ENCODE results near the gene MPZL1. TPM values are rescaled to one million over a fixed set of nuclear protein-coding genes. Genes with fewer than 3 reads are reported as not detected.
A peak's percentile ranks its signal among the peaks of the same experiment; 100 is the strongest.

Gene MPZL1
- total RNA-seq (10 to 100 TPM; 15.6 to 17.9 TPM), polyA plus RNA-seq (8.2 TPM)

DNA sequence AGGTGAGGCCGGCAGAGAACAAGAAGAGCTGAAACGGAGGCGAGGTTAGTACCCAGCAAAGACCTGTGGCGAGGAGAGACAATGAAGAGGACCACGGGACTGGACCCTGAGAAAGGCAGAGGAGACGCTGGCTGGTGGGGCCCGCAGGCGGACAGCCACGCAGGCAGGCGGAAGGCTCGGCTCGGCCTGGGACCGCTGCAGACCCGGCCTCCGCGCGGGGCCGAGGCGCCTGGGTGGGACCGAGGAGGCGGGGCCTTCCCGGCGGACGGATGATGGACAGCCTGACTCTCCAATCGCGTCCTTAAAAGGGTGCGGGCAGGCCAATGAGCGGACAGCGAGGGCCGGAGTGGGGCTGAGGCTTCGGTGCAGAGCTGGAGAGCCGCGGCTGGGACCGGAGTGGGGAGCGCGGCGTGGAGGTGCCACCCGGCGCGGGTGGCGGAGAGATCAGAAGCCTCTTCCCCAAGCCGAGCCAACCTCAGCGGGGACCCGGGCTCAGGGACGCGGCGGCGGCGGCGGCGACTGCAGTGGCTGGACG lies at the start of gene MPZL1:
Gene MPZL1 (plus strand): TSS at position 366 of the 535 bp plus-strand sequence. CDS start 170 bp downstream, outside the sequence.
- peak within 1 kb of the TSS; percentile 87 to 98 (median 96) for H3K4me3 Mint-ChIP-seq
- H3K4me1 ChIP-seq (ENCODE audit: insufficient read depth, low read length) = peaks cover 32% of the 10 kb centered on the region
- DNase-seq = peak; percentile 80 to 93 (median 86)
- H3K27me3 Mint-ChIP-seq = peaks cover 0 to 5% of the 10 kb centered on the region in 2 donors
- H3K4me1 Mint-ChIP-seq = peaks cover 22 to 40% (median 34%) of the 10 kb centered on the region in 3 donors
- no peaks in the 10 kb centered on the region for H3K9me3 Mint-ChIP-seq
- peak within 1 kb of the TSS; percentile 72 for H3K4me3 ChIP-seq (ENCODE audit: low read length)
- ChIA-PET CTCF (no interaction called here), POLR2A (no interaction called here)
- H3K36me3 ChIP-seq (ENCODE audit: insufficient read depth, low read length) = no peaks in the 10 kb centered on the region
- H3K9me3 ChIP-seq (ENCODE audit: low read length) = no peaks in the 10 kb centered on the region
- H3K27ac ChIP-seq (ENCODE audit: low read depth, low read length) = peak within 1 kb of the TSS; percentile 59
- peaks cover 0 to 3% (median 1%) of the 10 kb centered on the region in 3 donors for H3K36me3 Mint-ChIP-seq
- peak within 1 kb of the TSS; percentile 66 to 92 (median 81) for H3K27ac Mint-ChIP-seq
- no peaks in the 10 kb centered on the region for H3K27me3 ChIP-seq (ENCODE audit: insufficient read depth, low read length, poor library complexity, severe bottlenecking)

DNA sequence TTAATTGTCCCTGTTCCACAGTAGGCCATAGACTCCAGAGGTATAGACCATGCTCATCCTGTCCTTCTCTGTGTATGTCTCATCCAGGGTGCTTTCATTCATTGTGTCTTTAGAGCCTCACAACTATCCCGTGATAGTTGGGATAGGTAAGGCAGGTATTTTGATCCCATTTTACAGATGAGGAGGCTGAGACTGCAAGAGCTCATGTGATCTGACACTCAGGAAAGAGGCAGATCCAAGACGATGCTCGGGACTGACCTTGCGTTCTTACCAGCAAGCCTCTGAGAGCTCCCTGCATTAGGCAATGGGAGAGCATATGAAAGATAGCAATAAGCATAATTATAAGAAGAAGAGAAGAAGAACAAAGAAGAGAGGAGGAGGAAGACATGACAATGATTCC lies 49.0 kb upstream of the MPZL1 start:
- Histone ChIP-seq H3K4me3 (ENCODE audit: low read length) (no peak overlapping the region), H3K4me1 (ENCODE audit: insufficient read depth, low read length) (peaks cover 85% of the 10 kb centered on the region), H3K9me3 (ENCODE audit: low read length) (no peaks in the 10 kb centered on the region), H3K36me3 (ENCODE audit: insufficient read depth, low read length) (peaks cover 15% of the 10 kb centered on the region), H3K27ac (ENCODE audit: low read depth, low read length) (no peak overlapping the region), H3K27me3 (ENCODE audit: insufficient read depth, low read length, poor library complexity, severe bottlenecking) (no peaks in the 10 kb centered on the region)
- Mint-ChIP-seq H3K9me3 (no peaks in the 10 kb centered on the region), H3K4me1 (peaks cover 68 to 85% (median 69%) of the 10 kb centered on the region in 3 donors), H3K27ac (peak overlapping the region; percentile 31 to 96 (median 72)), H3K4me3 (peak overlapping the region in 1 of 7 donors; percentile 1), H3K27me3 (no peaks in the 10 kb centered on the region), H3K36me3 (peaks cover 0 to 78% (median 16%) of the 10 kb centered on the region in 3 donors)
- CTCF ChIA-PET = interaction anchor here (1.1 to 1.5 kb wide), 3 partner anchors 11 to 41 kb away, joined by 3 to 5 read pairs (median 3); no protein-coding TSS in a partner anchor
- DNase-seq = no peak
- POLR2A ChIA-PET = interaction anchor here (0.6 kb wide), 1 partner anchor 43 kb away, joined by 8 read pairs; no protein-coding TSS in a partner anchor

DNA sequence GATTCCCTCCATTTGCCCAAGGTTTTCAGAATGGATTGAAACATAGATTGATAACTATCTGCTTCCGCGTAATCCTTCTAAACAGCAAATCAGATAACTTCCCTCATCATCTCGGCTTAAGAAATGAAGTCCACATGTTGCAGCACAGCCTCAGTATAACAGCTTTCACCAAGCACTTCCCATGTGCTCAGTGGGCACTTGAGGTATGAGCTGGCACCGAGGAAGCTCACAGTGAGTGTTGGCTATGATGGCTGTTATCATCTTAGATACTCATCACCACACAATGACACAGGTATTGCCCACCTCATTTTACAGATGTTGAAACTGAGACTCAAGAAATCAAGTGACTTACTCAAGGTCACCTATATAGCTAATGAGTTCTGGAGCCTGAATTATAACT lies 48.5 kb upstream of the MPZL1 start:
- ChIA-PET POLR2A (no interaction called here), CTCF (interaction anchor here (1.1 to 1.5 kb wide), 2 partner anchors 12 to 14 kb away, joined by 3 to 5 read pairs; no protein-coding TSS in a partner anchor)
- peaks cover 15% of the 10 kb centered on the region for H3K36me3 ChIP-seq (ENCODE audit: insufficient read depth, low read length)
- DNase-seq = no peak
- no peaks in the 10 kb centered on the region for H3K9me3 Mint-ChIP-seq
- no peaks in the 10 kb centered on the region for H3K27me3 Mint-ChIP-seq
- peak overlapping the region in 6 of 8 donors; percentile 39 to 91 (median 80) for H3K27ac Mint-ChIP-seq
- no peaks in the 10 kb centered on the region for H3K27me3 ChIP-seq (ENCODE audit: insufficient read depth, low read length, poor library complexity, severe bottlenecking)
- peaks cover 64 to 83% (median 64%) of the 10 kb centered on the region in 3 donors for H3K4me1 Mint-ChIP-seq
- H3K36me3 Mint-ChIP-seq = peaks cover 0 to 76% (median 16%) of the 10 kb centered on the region in 3 donors
- H3K4me3 ChIP-seq (ENCODE audit: low read length) = no peak overlapping the region
- H3K27ac ChIP-seq (ENCODE audit: low read depth, low read length) = no peak overlapping the region
- no peaks in the 10 kb centered on the region for H3K9me3 ChIP-seq (ENCODE audit: low read length)
- H3K4me1 ChIP-seq (ENCODE audit: insufficient read depth, low read length) = peaks cover 82% of the 10 kb centered on the region
- H3K4me3 Mint-ChIP-seq = no peak overlapping the region

DNA sequence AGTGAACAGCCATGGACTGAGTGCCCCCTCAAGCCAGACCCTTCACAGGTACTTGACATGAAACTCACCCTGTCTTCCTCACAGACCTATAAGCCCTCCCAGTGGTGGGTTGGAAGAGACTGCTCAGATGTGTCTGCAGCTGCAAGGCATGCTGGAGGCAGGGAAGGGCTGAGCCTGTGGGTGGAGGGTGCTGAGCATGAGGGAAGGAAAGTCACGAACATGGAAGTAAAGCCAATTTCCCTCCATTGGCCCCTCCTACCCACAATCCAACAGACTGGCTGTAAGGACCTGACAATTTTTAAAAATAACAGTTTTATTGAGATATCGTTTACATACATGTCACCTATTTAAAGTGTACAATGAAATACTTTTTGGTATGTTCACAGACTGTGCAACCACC lies 47.6 kb upstream of the MPZL1 start:
- peak overlapping the region in 7 of 8 donors; percentile 37 to 94 (median 77) for H3K27ac Mint-ChIP-seq
- Histone ChIP-seq H3K9me3 (ENCODE audit: low read length) (no peaks in the 10 kb centered on the region), H3K27ac (ENCODE audit: low read depth, low read length) (no peak overlapping the region), H3K36me3 (ENCODE audit: insufficient read depth, low read length) (peaks cover 15% of the 10 kb centered on the region), H3K27me3 (ENCODE audit: insufficient read depth, low read length, poor library complexity, severe bottlenecking) (no peaks in the 10 kb centered on the region), H3K4me1 (ENCODE audit: insufficient read depth, low read length) (peaks cover 82% of the 10 kb centered on the region), H3K4me3 (ENCODE audit: low read length) (no peak overlapping the region)
- no peak for DNase-seq
- POLR2A ChIA-PET = no interaction called here
- no peaks in the 10 kb centered on the region for H3K9me3 Mint-ChIP-seq
- CTCF ChIA-PET = interaction anchor here (1.5 kb wide), 1 partner anchor 13 kb away, joined by 5 read pairs; no protein-coding TSS in a partner anchor
- H3K4me3 Mint-ChIP-seq = no peak overlapping the region
- H3K4me1 Mint-ChIP-seq = peaks cover 55 to 75% (median 55%) of the 10 kb centered on the region in 3 donors
- peaks cover 0 to 68% (median 16%) of the 10 kb centered on the region in 3 donors for H3K36me3 Mint-ChIP-seq
- H3K27me3 Mint-ChIP-seq = no peaks in the 10 kb centered on the region

DNA sequence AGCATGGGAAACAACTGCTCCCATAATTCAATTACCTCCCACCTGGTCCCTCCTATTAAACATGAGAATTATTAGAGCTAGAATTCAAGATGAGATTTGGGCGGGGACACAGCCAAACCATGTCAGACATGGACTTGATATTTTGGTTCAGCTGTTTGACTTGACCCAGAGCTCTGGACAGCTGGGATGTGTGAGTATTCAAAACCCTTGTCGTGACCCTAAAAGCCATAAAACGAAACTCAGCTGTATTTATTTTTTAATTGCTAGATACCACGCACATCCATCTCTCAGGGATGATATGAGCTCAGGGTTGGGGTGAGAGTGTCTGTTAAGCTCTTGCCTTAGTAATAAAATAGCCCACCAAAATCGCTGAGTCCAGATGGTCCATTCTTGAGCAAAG lies 46.3 kb upstream of the MPZL1 start:
- H3K27me3 ChIP-seq (ENCODE audit: insufficient read depth, low read length, poor library complexity, severe bottlenecking) = no peaks in the 10 kb centered on the region
- Mint-ChIP-seq H3K4me3 (no peak overlapping the region), H3K27me3 (no peaks in the 10 kb centered on the region), H3K4me1 (peaks cover 42 to 64% (median 43%) of the 10 kb centered on the region in 3 donors), H3K9me3 (no peaks in the 10 kb centered on the region), H3K27ac (peak overlapping the region; percentile 15 to 94 (median 71)), H3K36me3 (peaks cover 0 to 58% (median 16%) of the 10 kb centered on the region in 3 donors)
- ChIA-PET POLR2A (no interaction called here), CTCF (interaction anchor here (1.1 to 1.7 kb wide), 3 partner anchors 12 to 127 kb away, joined by 3 to 9 read pairs (median 3); no protein-coding TSS in a partner anchor)
- no peaks in the 10 kb centered on the region for H3K9me3 ChIP-seq (ENCODE audit: low read length)
- peaks cover 73% of the 10 kb centered on the region for H3K4me1 ChIP-seq (ENCODE audit: insufficient read depth, low read length)
- no peak overlapping the region for H3K27ac ChIP-seq (ENCODE audit: low read depth, low read length)
- no peak overlapping the region for H3K4me3 ChIP-seq (ENCODE audit: low read length)
- H3K36me3 ChIP-seq (ENCODE audit: insufficient read depth, low read length) = peaks cover 20% of the 10 kb centered on the region
- no peak for DNase-seq

DNA sequence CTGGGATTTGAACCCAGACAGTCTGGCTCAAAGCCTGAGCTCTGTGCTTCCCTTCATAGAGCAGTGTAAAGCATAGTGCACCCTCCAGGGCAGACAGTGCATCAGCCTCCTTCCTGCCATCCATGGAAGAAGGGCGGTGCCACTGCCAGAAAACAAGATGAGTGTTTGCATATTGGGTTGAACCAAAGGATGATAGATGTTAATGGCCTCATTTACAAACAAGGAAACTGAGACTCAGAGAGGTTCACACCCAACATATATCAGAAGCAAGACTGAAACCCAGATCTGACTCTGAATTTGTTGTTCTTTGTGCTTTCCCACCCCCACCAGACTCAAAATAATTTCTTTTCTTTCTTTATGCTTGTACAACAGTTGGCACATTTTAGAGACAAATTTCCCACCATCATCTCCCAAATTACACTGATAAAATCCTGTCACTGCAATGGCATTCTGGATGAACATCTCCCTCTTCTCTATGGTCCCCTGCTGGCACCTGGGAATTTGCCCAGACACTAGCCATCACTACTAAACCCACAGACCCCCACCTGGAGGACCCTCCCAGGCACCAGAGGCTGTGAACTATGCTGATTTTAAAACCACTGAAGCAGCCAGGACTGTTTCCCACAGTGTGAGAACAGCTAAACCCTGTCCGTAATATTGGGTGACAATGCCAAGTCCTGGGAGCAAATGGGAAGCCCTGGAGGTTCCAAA lies 45.4 kb upstream of the MPZL1 start:
- H3K27ac ChIP-seq (ENCODE audit: low read depth, low read length) = no peak overlapping the region
- Mint-ChIP-seq H3K27me3 (no peaks in the 10 kb centered on the region), H3K4me1 (peaks cover 33 to 59% (median 33%) of the 10 kb centered on the region in 3 donors), H3K36me3 (peaks cover 0 to 48% (median 12%) of the 10 kb centered on the region in 3 donors), H3K9me3 (no peaks in the 10 kb centered on the region), H3K4me3 (peak overlapping the region in 2 of 7 donors; percentile 8 to 71), H3K27ac (peak overlapping the region in 7 of 8 donors; percentile 41 to 96 (median 78))
- no peaks in the 10 kb centered on the region for H3K9me3 ChIP-seq (ENCODE audit: low read length)
- H3K4me3 ChIP-seq (ENCODE audit: low read length) = no peak overlapping the region
- POLR2A ChIA-PET = no interaction called here
- DNase-seq = no peak
- CTCF ChIA-PET = interaction anchor here (1.1 to 1.7 kb wide), 3 partner anchors 12 to 126 kb away, joined by 3 to 9 read pairs (median 3); no protein-coding TSS in a partner anchor
- peaks cover 29% of the 10 kb centered on the region for H3K36me3 ChIP-seq (ENCODE audit: insufficient read depth, low read length)
- no peaks in the 10 kb centered on the region for H3K27me3 ChIP-seq (ENCODE audit: insufficient read depth, low read length, poor library complexity, severe bottlenecking)
- H3K4me1 ChIP-seq (ENCODE audit: insufficient read depth, low read length) = peaks cover 65% of the 10 kb centered on the region

DNA sequence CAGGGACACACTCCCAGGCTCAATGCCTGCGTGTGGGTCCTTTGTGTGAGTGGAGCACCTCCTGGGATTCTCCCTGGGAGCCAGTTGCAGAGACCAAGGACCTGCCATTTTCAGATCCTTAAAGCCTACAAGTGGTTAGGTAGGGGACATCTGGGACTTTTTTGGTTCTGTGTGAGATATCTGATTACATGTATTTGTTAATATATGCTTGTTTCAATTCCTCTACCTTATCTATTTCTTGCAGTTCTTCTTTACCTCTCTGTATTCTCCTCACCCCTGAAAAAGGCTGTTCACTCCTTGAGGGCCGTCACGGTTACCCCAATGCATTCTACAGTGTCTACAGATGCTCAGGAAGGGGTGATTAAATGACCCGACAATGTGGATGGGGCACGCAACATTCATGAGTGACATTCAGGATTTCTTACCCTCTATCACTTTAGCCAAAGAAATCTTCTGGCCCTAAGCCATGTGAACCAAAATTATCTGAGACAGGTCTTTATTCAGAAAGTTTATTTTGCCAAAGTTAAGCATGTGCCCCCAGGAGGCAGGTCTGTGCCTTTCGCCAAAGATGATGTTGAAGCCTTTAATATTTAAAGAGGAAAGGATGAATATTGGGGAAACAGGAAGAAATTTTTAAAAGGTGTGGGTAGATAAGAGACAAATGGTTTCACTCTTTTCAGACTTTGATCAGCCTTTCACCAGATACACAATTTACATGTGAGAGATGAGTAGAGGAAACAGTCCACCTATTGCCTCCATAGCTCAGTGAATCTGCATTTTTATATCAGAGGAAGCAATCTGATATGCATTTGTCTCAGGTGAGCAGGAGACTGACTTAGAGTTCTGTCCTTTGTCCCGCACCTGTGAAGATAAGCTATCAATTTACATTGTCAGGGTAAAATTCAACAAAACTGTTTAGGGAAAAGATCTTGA lies 44.6 kb upstream of the MPZL1 start:
- Mint-ChIP-seq H3K27ac (peak overlapping the region in 5 of 8 donors; percentile 40 to 66 (median 45)), H3K4me3 (peak overlapping the region in 1 of 7 donors; percentile 51), H3K36me3 (peaks cover 0 to 40% (median 7%) of the 10 kb centered on the region in 3 donors), H3K27me3 (no peaks in the 10 kb centered on the region), H3K9me3 (no peaks in the 10 kb centered on the region), H3K4me1 (peaks cover 30 to 54% (median 30%) of the 10 kb centered on the region in 3 donors)
- POLR2A ChIA-PET = no interaction called here
- Histone ChIP-seq H3K4me1 (ENCODE audit: insufficient read depth, low read length) (peaks cover 56% of the 10 kb centered on the region), H3K4me3 (ENCODE audit: low read length) (no peak overlapping the region), H3K36me3 (ENCODE audit: insufficient read depth, low read length) (peaks cover 37% of the 10 kb centered on the region), H3K27me3 (ENCODE audit: insufficient read depth, low read length, poor library complexity, severe bottlenecking) (no peaks in the 10 kb centered on the region), H3K27ac (ENCODE audit: low read depth, low read length) (no peak overlapping the region), H3K9me3 (ENCODE audit: low read length) (no peaks in the 10 kb centered on the region)
- no peak for DNase-seq
- CTCF ChIA-PET = interaction anchor here (2.1 kb wide), 1 partner anchor 11 kb away, joined by 10 read pairs; no protein-coding TSS in a partner anchor

Data from CD8-positive, alpha-beta memory T cell (primary cell).